SH-SY5Y (cell line): ENCODE results near the gene RRH.

Source experiments
- GATA2 ChIP-seq: IDR thresholded peaks from 2 replicates; pipeline ENCODE4 v1.6.1; 2011; ENCODE audit warnings: mild to moderate bottlenecking, low read depth, low read length
- GATA3 ChIP-seq: IDR thresholded peaks from 2 replicates; pipeline ENCODE4 v1.6.1; 2011; ENCODE audit warnings: low read depth, mild to moderate bottlenecking, low read length, moderate library complexity

- TF ChIP-seq GATA3 (no peak), GATA2 (no peak)
These were observed 18.8 kb downstream of the RRH start for GRCh38 chr4:109846395-109847098.
